HepG2 (cell line): Measurements from ENCODE around the gene UBTF. TPM values are rescaled to one million over a fixed set of nuclear protein-coding genes. Genes with fewer than 3 reads are reported as not detected.

Source experiments
- AGO2 ChIP-seq: fragments of 200-400 bp; formaldehyde crosslinking; optimal IDR thresholded peaks from 2 replicates; pipeline ENCODE3; 2017; ENCODE audit warnings: mild to moderate bottlenecking, low read depth, low read length, moderate library complexity
- ARID2 ChIP-seq: sonication (generic); formaldehyde crosslinking; IDR thresholded peaks from 2 replicates; pipeline ENCODE4 v1.8.1; 2022; ENCODE audit warnings: mild to moderate bottlenecking, missing genetic modification reagents, borderline replicate concordance
- ARNT2 ChIP-seq: sonication (generic); formaldehyde crosslinking; IDR thresholded peaks from 2 replicates; pipeline ENCODE4 v1.8.0; 2022; ENCODE audit warnings: mild to moderate bottlenecking, low read depth, missing genetic modification reagents, moderate library complexity
- HMGA1 ChIP-seq: sonication (generic); formaldehyde crosslinking; conservative IDR thresholded peaks from 2 replicates; pipeline ENCODE4 v1.4.0; 2020; ENCODE audit warnings: missing genetic modification reagents
- KDM3A ChIP-seq: IDR thresholded peaks from 2 replicates; pipeline ENCODE4 v1.6.1; 2018; ENCODE audit warnings: low read depth, missing compliant biosample characterization
- MTA1 ChIP-seq: sonication (generic); formaldehyde crosslinking; IDR thresholded peaks from 2 replicates; pipeline ENCODE4 v1.4.0; 2020; ENCODE audit warnings: missing genetic modification reagents, mild to moderate bottlenecking, borderline replicate concordance
- PCBP2 ChIP-seq: fragments of 200-400 bp; formaldehyde crosslinking; optimal IDR thresholded peaks from 2 replicates; pipeline ENCODE3; 2018; ENCODE audit warnings: low read length, low read depth; ENCODE audit not compliant: poor library complexity, severe bottlenecking
- RFX1 ChIP-seq: fragments of 450-650 bp; IDR thresholded peaks from 2 replicates; pipeline ENCODE4 v1.6.1; 2017
- TAF1 ChIP-seq: sonication (generic); formaldehyde crosslinking; IDR thresholded peaks from 2 replicates; pipeline ENCODE4 v1.4.0; 2020; ENCODE audit warnings: missing genetic modification reagents
- ZBTB42 ChIP-seq: sonication (generic); formaldehyde crosslinking; IDR thresholded peaks from 2 replicates; pipeline ENCODE4 v1.5.0; 2020; ENCODE audit warnings: mild to moderate bottlenecking, missing genetic modification reagents
- ZMYM4 ChIP-seq: sonication (generic); formaldehyde crosslinking; IDR thresholded peaks from 2 replicates; pipeline ENCODE4 v1.8.1; 2023; ENCODE audit warnings: mild to moderate bottlenecking, missing genetic modification reagents
- ZNF263 ChIP-seq: sonication (generic); formaldehyde crosslinking; IDR thresholded peaks from 2 replicates; pipeline ENCODE4 v1.4.0; 2020; ENCODE audit warnings: missing genetic modification reagents
- ZNF510 ChIP-seq: sonication (generic); formaldehyde crosslinking; IDR thresholded peaks from 2 replicates; pipeline ENCODE4 v1.4.0; 2020; ENCODE audit warnings: low read depth, mild to moderate bottlenecking, missing genetic modification reagents
- ZNF770 ChIP-seq: sonication (generic); formaldehyde crosslinking; IDR thresholded peaks from 2 replicates; pipeline ENCODE4 v1.5.0; 2020; ENCODE audit warnings: mild to moderate bottlenecking, missing genetic modification reagents
- ZNF841 ChIP-seq: sonication (generic); formaldehyde crosslinking; IDR thresholded peaks from 2 replicates; pipeline ENCODE4 v1.8.1; 2023; ENCODE audit warnings: missing genetic modification reagents, borderline replicate concordance
- polyA plus RNA-seq, 8 experiments: library from polyadenylated mRNA; depleted of rRNA in 3 of 8; stranded (reverse) in 7 of 8; unstranded in 1 of 8; fragments of >200 nt; fragmentation: Illumina TruSeq in 4 of 8; extraction: Trizol in 4 of 8; gene quantifications; 2 replicates each; pipeline versions ENCODE4 v1.2.1 to v1.2.3, GENCODE V29; 2011 to 2016; ENCODE audit warnings: low read depth in 4 of 8, missing spikeins in 1 of 8, mixed read lengths in 1 of 8; ENCODE audit not compliant: insufficient read depth in 1 of 8
- total RNA-seq, 5 experiments: library from RNA; depleted of rRNA; stranded (reverse); fragments of >200 nt; fragmentation: Illumina TruSeq; extraction: Trizol; gene quantifications; 2 replicates each; pipeline ENCODE4 v1.2.3, GENCODE V29; 2016; ENCODE audit warnings: low read depth in 1 of 5
- TF ChIP-seq, protein P1 (sequence below): sonication (generic); formaldehyde crosslinking; IDR thresholded peaks from 2 replicates; pipeline ENCODE4 v1.4.0; 2020; ENCODE audit warnings: missing genetic modification reagents
- TF ChIP-seq, protein P2 (sequence below): IDR thresholded peaks from 2 replicates; pipeline ENCODE4 v1.6.1; 2016; ENCODE audit warnings: missing genetic modification reagents, missing compliant biosample characterization
- TF ChIP-seq, protein P3 (sequence below): sonication (generic); formaldehyde crosslinking; IDR thresholded peaks from 2 replicates; pipeline ENCODE4 v1.8.1; 2023; ENCODE audit warnings: mild to moderate bottlenecking, missing genetic modification reagents
- TF ChIP-seq, protein P4 (sequence below): IDR thresholded peaks from 2 replicates; pipeline ENCODE4 v1.6.1; 2018; ENCODE audit warnings: missing genetic modification reagents, mild to moderate bottlenecking, missing compliant biosample characterization

The UBTF gene
- total and polyA plus RNA-seq, 2 of the 13 experiments (the other 11 are each of a cell fraction or from before 2014, with no cell fraction given): 15.2 to 60.9 TPM

DNA sequence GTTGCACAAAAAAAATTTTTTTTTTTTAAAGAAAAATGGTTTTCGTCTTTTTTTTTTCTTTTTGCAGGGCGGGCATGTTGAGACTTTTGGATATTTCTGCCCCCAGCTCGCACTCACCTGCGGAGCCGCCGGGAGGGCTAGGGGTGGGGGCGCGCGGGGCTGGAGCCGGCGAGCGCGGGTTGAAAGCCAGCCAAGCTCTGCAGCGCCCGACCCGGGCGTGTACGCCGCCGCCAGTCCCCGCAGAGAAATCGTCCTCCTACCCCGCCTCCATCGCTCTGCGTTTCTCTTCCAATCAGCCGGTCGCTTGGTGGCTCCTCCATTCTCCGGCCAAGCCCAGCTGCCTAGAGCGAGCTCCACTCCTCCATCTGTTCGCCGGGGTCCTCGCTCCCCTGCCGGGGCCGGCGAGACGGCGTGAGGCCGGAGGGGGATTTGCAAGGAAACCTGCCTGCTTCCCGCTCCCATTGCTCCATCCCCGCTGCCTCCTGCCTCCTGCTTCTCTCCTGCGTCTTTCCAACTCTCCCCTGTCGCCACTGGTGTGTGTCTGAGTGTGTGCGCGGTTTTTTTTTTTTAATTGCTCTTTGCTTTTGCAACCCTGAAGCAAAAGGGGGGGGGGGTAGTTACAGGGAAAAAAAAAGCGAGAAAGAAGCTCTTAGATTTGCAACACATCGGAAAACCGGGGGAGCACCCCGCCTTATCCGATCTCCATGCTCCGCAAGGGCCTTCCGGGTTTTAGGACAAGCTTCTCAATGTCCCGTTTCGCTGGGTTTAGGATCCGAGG is 1.8 kb upstream of the UBTF start (continued):
- TF ChIP-seq ZNF770 (CRISPR knock-in tag) (0 out of 2 replicates have a peak, but pooled peaks have one; percentile 8), ZBTB42 (CRISPR knock-in tag) (0 out of 2 replicates have a peak, but pooled peaks have one; percentile 63), ZNF510 (CRISPR knock-in tag) (no peak; the same call in 1 of the 2 replicates), ZNF841 (CRISPR knock-in tag) (no peak), ARNT2 (CRISPR knock-in tag) (no peak), TAF1 (CRISPR knock-in tag) (peak; percentile 64), KDM3A (CRISPR knock-in tag) (peak; percentile 23; the same call in 1 of the 2 replicates), ZNF263 (peak; percentile 93), ARID2 (CRISPR knock-in tag) (no peak), AGO2 (peak; percentile 84), ZMYM4 (CRISPR knock-in tag) (no peak), PCBP2 (no peak), RFX1 (no peak), HMGA1 (CRISPR knock-in tag) (no peak), MTA1 (no peak; the same call in 1 of the 2 replicates)
- TF ChIP-seq, protein P1, sequence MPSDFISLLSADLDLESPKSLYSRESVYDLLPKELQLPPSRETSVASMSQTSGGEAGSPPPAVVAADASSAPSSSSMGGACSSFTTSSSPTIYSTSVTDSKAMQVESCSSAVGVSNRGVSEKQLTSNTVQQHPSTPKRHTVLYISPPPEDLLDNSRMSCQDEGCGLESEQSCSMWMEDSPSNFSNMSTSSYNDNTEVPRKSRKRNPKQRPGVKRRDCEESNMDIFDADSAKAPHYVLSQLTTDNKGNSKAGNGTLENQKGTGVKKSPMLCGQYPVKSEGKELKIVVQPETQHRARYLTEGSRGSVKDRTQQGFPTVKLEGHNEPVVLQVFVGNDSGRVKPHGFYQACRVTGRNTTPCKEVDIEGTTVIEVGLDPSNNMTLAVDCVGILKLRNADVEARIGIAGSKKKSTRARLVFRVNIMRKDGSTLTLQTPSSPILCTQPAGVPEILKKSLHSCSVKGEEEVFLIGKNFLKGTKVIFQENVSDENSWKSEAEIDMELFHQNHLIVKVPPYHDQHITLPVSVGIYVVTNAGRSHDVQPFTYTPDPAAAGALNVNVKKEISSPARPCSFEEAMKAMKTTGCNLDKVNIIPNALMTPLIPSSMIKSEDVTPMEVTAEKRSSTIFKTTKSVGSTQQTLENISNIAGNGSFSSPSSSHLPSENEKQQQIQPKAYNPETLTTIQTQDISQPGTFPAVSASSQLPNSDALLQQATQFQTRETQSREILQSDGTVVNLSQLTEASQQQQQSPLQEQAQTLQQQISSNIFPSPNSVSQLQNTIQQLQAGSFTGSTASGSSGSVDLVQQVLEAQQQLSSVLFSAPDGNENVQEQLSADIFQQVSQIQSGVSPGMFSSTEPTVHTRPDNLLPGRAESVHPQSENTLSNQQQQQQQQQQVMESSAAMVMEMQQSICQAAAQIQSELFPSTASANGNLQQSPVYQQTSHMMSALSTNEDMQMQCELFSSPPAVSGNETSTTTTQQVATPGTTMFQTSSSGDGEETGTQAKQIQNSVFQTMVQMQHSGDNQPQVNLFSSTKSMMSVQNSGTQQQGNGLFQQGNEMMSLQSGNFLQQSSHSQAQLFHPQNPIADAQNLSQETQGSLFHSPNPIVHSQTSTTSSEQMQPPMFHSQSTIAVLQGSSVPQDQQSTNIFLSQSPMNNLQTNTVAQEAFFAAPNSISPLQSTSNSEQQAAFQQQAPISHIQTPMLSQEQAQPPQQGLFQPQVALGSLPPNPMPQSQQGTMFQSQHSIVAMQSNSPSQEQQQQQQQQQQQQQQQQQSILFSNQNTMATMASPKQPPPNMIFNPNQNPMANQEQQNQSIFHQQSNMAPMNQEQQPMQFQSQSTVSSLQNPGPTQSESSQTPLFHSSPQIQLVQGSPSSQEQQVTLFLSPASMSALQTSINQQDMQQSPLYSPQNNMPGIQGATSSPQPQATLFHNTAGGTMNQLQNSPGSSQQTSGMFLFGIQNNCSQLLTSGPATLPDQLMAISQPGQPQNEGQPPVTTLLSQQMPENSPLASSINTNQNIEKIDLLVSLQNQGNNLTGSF: no peak
- TF ChIP-seq, protein P2, sequence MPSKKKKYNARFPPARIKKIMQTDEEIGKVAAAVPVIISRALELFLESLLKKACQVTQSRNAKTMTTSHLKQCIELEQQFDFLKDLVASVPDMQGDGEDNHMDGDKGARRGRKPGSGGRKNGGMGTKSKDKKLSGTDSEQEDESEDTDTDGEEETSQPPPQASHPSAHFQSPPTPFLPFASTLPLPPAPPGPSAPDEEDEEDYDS (CRISPR knock-in tag): peak; percentile 20; the same call in 1 of the 2 replicates
- TF ChIP-seq, protein P3, sequence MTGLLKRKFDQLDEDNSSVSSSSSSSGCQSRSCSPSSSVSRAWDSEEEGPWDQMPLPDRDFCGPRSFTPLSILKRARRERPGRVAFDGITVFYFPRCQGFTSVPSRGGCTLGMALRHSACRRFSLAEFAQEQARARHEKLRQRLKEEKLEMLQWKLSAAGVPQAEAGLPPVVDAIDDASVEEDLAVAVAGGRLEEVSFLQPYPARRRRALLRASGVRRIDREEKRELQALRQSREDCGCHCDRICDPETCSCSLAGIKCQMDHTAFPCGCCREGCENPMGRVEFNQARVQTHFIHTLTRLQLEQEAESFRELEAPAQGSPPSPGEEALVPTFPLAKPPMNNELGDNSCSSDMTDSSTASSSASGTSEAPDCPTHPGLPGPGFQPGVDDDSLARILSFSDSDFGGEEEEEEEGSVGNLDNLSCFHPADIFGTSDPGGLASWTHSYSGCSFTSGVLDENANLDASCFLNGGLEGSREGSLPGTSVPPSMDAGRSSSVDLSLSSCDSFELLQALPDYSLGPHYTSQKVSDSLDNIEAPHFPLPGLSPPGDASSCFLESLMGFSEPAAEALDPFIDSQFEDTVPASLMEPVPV (CRISPR knock-in tag): no peak; the same call in 1 of the 2 replicates
- TF ChIP-seq, protein P4, sequence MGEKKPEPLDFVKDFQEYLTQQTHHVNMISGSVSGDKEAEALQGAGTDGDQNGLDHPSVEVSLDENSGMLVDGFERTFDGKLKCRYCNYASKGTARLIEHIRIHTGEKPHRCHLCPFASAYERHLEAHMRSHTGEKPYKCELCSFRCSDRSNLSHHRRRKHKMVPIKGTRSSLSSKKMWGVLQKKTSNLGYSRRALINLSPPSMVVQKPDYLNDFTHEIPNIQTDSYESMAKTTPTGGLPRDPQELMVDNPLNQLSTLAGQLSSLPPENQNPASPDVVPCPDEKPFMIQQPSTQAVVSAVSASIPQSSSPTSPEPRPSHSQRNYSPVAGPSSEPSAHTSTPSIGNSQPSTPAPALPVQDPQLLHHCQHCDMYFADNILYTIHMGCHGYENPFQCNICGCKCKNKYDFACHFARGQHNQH (CRISPR knock-in tag): peak; percentile 58; the same call in 1 of the 2 replicates
